Stimulated activated CD8-positive, alpha-beta memory T cell treated with anti-CD3 and anti-CD28 coated beads, Interleukin-7, amount 100 ng/mL, for 4 hours (primary cell): ENCODE measurements around the gene DHRS4.
"Not testable (repeated sequence)": the region's sequence is repeated elsewhere in the genome, so short reads cannot be mapped to it uniquely, and the experiment has no call there.

Experiments
- DNase-seq, 2 donors: peaks; one replicate each; pipeline ENCODE4 v3.0.0-alpha.2; 2020; ENCODE audit warnings: low read depth in 2 of 2

Gene DHRS4

GRCh38 chr14:23984891-23985602 lies 31.5 kb downstream of the DHRS4 start:
- no peak for DNase-seq

- DNase-seq, result not testable (repeated sequence)
These were observed 34.6 kb downstream of the DHRS4 start for GRCh38 chr14:23988223-23988606.

- DNase-seq, result peak; percentile 27 to 67
These were observed 35.2 kb downstream of the DHRS4 start, which contains the start of gene DHRS4L2 for GRCh38 chr14:23988607-23989363. TSS of gene DHRS4L2 (plus strand) at chr14:23988929. CDS start at chr14:23988948, 19 bp downstream.

GRCh38 chr14:23989734-23990445 lies 36.3 kb downstream of the DHRS4 start:
- not testable (repeated sequence) for DNase-seq

GRCh38 chr14:23990961-23991360 lies 37.4 kb downstream of the DHRS4 start:
- DNase-seq, result not testable (repeated sequence)

- DNase-seq, result not testable (repeated sequence)
These were observed 39.5 kb downstream of the DHRS4 start for GRCh38 chr14:23993042-23993441.

GRCh38 chr14:23996009-23996408 lies 42.4 kb downstream of the DHRS4 start:
- DNase-seq, result not testable (repeated sequence)

GRCh38 chr14:23996825-23997224 lies 43.3 kb downstream of the DHRS4 start:
- DNase-seq, result not testable (repeated sequence)

- DNase-seq, result not testable (repeated sequence)
These were observed 46.1 kb downstream of the DHRS4 start for GRCh38 chr14:23999640-24000039.

- not testable (repeated sequence) for DNase-seq
These were observed 47.5 kb downstream of the DHRS4 start for GRCh38 chr14:24001078-24001477.

- not testable (repeated sequence) for DNase-seq
These were observed 48.1 kb downstream of the DHRS4 start for GRCh38 chr14:24001679-24002078.

- not testable (repeated sequence) for DNase-seq
These were observed 52.9 kb downstream of the DHRS4 start for GRCh38 chr14:24006471-24006816.

GRCh38 chr14:24006817-24007652 lies 53.5 kb downstream of the DHRS4 start:
- DNase-seq, result peak; percentile 30 to 56

GRCh38 chr14:24011051-24011450 lies 57.5 kb downstream of the DHRS4 start:
- DNase-seq, result no peak

GRCh38 chr14:24012726-24013273 lies 59.2 kb downstream of the DHRS4 start:
- not testable (repeated sequence) for DNase-seq

- DNase-seq, result no peak
These were observed 60.3 kb downstream of the DHRS4 start for GRCh38 chr14:24013654-24014514.

- DNase-seq, result not testable (repeated sequence)
These were observed 62.2 kb downstream of the DHRS4 start for GRCh38 chr14:24015745-24016144.
